Activated naive CD8-positive, alpha-beta T cell treated with anti-CD3 and anti-CD28 coated beads, Interleukin-2, amount 50 U/mL, for 24 hours (primary cell): ENCODE results near the gene KCNIP2.
"Not testable (repeated sequence)": the region's sequence is repeated elsewhere in the genome, so short reads cannot be mapped to it uniquely, and the experiment has no call there.

Source experiments
- ATAC-seq: fragments of 150-1000 bp; cut with Tn5 transposase; one replicate; pipeline ENCODE4 v1.10.0; 2021
- DNase-seq: peaks from one replicate; pipeline ENCODE4 v3.0.0; 2021
- H3K27ac Mint-ChIP-seq: one replicate; pipeline ENCODE4 v1.8.0; 2021; ENCODE audit warnings: mild to moderate bottlenecking, mixed read lengths
- H3K27me3 Mint-ChIP-seq: one replicate; pipeline ENCODE4 v1.8.0; 2021; ENCODE audit warnings: mixed read lengths
- H3K36me3 Mint-ChIP-seq: one replicate; pipeline ENCODE4 v1.8.0; 2021; ENCODE audit warnings: low read depth, mixed read lengths
- H3K4me1 Mint-ChIP-seq: one replicate; pipeline ENCODE4 v1.8.0; 2021; ENCODE audit warnings: mixed read lengths
- H3K4me3 Mint-ChIP-seq: one replicate; pipeline ENCODE4 v1.8.0; 2021; ENCODE audit warnings: mild to moderate bottlenecking, moderate library complexity, mixed read lengths
- H3K9me3 Mint-ChIP-seq: one replicate; pipeline ENCODE4 v1.8.0; 2021; ENCODE audit warnings: mixed read lengths

The KCNIP2 gene

GRCh38 chr10:101789686-101790085 lies 53.9 kb downstream of the KCNIP2 start:
- Mint-ChIP-seq H3K27me3 (no peaks in the 10 kb centered on the region), H3K27ac (no peak overlapping the region), H3K36me3 (peaks cover 53% of the 10 kb centered on the region), H3K4me1 (peaks cover 1% of the 10 kb centered on the region), H3K9me3 (no peaks in the 10 kb centered on the region), H3K4me3 (no peak overlapping the region)
- ATAC-seq = no peak
- DNase-seq = no peak

- DNase-seq, H3K27me3 Mint-ChIP-seq, H3K4me1 Mint-ChIP-seq, H3K27ac Mint-ChIP-seq, H3K4me3 Mint-ChIP-seq, H3K9me3 Mint-ChIP-seq, ATAC-seq: not testable (repeated sequence)
- peaks cover 55% of the 10 kb centered on the region for H3K36me3 Mint-ChIP-seq
Observed at GRCh38 chr10:101789231-101789630, 54.4 kb downstream of the KCNIP2 start.

GRCh38 chr10:101785801-101786200 lies 57.8 kb downstream of the KCNIP2 start:
- Mint-ChIP-seq H3K27ac (peak overlapping the region; percentile 43), H3K36me3 (peaks cover 55% of the 10 kb centered on the region), H3K4me1 (peaks cover 26% of the 10 kb centered on the region), H3K9me3 (no peaks in the 10 kb centered on the region), H3K27me3 (no peaks in the 10 kb centered on the region), H3K4me3 (no peak overlapping the region)
- DNase-seq (no peak), ATAC-seq (no peak)

- ATAC-seq (no peak), DNase-seq (no peak)
- Mint-ChIP-seq H3K9me3 (no peaks in the 10 kb centered on the region), H3K36me3 (peaks cover 48% of the 10 kb centered on the region), H3K27me3 (no peaks in the 10 kb centered on the region), H3K4me3 (peak overlapping the region; percentile 97), H3K4me1 (peaks cover 36% of the 10 kb centered on the region), H3K27ac (peak overlapping the region; percentile 95)
Observed at GRCh38 chr10:101784558-101784957, 59.0 kb downstream of the KCNIP2 start.

GRCh38 chr10:101783736-101784118 lies 59.9 kb downstream of the KCNIP2 start:
- Mint-ChIP-seq H3K27me3 (peaks cover 5% of the 10 kb centered on the region), H3K36me3 (peaks cover 48% of the 10 kb centered on the region), H3K4me1 (peaks cover 43% of the 10 kb centered on the region), H3K27ac (peak overlapping the region; percentile 95), H3K9me3 (no peaks in the 10 kb centered on the region), H3K4me3 (peak overlapping the region; percentile 97)
- ATAC-seq = no peak
- no peak for DNase-seq

- peak; percentile 89 for DNase-seq
- Mint-ChIP-seq H3K27ac (peak within 1 kb of the TSS; percentile 95), H3K4me1 (peaks cover 46% of the 10 kb centered on the region), H3K36me3 (peaks cover 51% of the 10 kb centered on the region), H3K4me3 (peak within 1 kb of the TSS; percentile 97), H3K27me3 (peaks cover 7% of the 10 kb centered on the region), H3K9me3 (no peaks in the 10 kb centered on the region)
- ATAC-seq = peak; percentile 74
Observed at GRCh38 chr10:101782811-101783735, 60.5 kb downstream of the KCNIP2 start, which contains the start of gene NPM3. NPM3 (minus strand) TSS chr10:101783446; CDS start chr10:101783390, 56 bp downstream.

GRCh38 chr10:101781984-101782810 lies 61.4 kb downstream of the KCNIP2 start:
- Mint-ChIP-seq H3K4me3 (peak overlapping the region; percentile 97), H3K36me3 (peaks cover 53% of the 10 kb centered on the region), H3K4me1 (peaks cover 46% of the 10 kb centered on the region), H3K27ac (peak overlapping the region; percentile 95), H3K9me3 (no peaks in the 10 kb centered on the region), H3K27me3 (peaks cover 16% of the 10 kb centered on the region)
- ATAC-seq = no peak
- DNase-seq = no peak

GRCh38 chr10:101781655-101781983 lies 62.0 kb downstream of the KCNIP2 start:
- Mint-ChIP-seq H3K36me3 (peaks cover 50% of the 10 kb centered on the region), H3K27me3 (peaks cover 22% of the 10 kb centered on the region), H3K9me3 (no peaks in the 10 kb centered on the region), H3K4me3 (peak overlapping the region; percentile 97), H3K4me1 (peaks cover 50% of the 10 kb centered on the region), H3K27ac (peak overlapping the region; percentile 95)
- ATAC-seq (no peak), DNase-seq (no peak)

GRCh38 chr10:101780818-101781654 lies 62.6 kb downstream of the KCNIP2 start:
- Mint-ChIP-seq H3K36me3 (peaks cover 47% of the 10 kb centered on the region), H3K27ac (no peak overlapping the region), H3K9me3 (no peaks in the 10 kb centered on the region), H3K4me3 (peak overlapping the region; percentile 97), H3K4me1 (peaks cover 51% of the 10 kb centered on the region), H3K27me3 (peaks cover 23% of the 10 kb centered on the region)
- peak; percentile 79 for DNase-seq
- peak; percentile 50 for ATAC-seq

GRCh38 chr10:101780187-101780817 lies 63.3 kb downstream of the KCNIP2 start:
- Mint-ChIP-seq H3K9me3 (no peaks in the 10 kb centered on the region), H3K36me3 (peaks cover 40% of the 10 kb centered on the region), H3K4me3 (peak overlapping the region; percentile 76), H3K27me3 (peaks cover 24% of the 10 kb centered on the region), H3K4me1 (peaks cover 51% of the 10 kb centered on the region), H3K27ac (no peak overlapping the region)
- DNase-seq (no peak), ATAC-seq (no peak)

- DNase-seq (peak; percentile 94), ATAC-seq (peak; percentile 61)
- Mint-ChIP-seq H3K9me3 (no peaks in the 10 kb centered on the region), H3K4me3 (peak overlapping the region; percentile 76), H3K27me3 (peaks cover 29% of the 10 kb centered on the region), H3K36me3 (peaks cover 40% of the 10 kb centered on the region), H3K27ac (no peak overlapping the region), H3K4me1 (peaks cover 51% of the 10 kb centered on the region)
Observed at GRCh38 chr10:101779544-101780186, 63.9 kb downstream of the KCNIP2 start.

- peak; percentile 33 for DNase-seq
- Mint-ChIP-seq H3K36me3 (peaks cover 37% of the 10 kb centered on the region), H3K4me1 (peaks cover 49% of the 10 kb centered on the region), H3K4me3 (peak overlapping the region; percentile 76), H3K27ac (peak overlapping the region; percentile 18), H3K9me3 (no peaks in the 10 kb centered on the region), H3K27me3 (peaks cover 36% of the 10 kb centered on the region)
- no peak for ATAC-seq
Observed at GRCh38 chr10:101778781-101779543, 64.6 kb downstream of the KCNIP2 start.
